GM13976 (cell line): ENCODE data around the gene PLEKHA7.

ENCODE experiments used
- DNase-seq: peaks from one replicate; pipeline ENCODE4 v3.0.0; 2012; ENCODE audit warnings: low spot score
- CTCF ChIP-seq: IDR thresholded peaks from 2 replicates; pipeline ENCODE4 v1.5.1; 2012; ENCODE audit warnings: borderline replicate concordance, mild to moderate bottlenecking; ENCODE audit not compliant: insufficient read depth; ENCODE audit errors: extremely low read depth, missing control alignments, control extremely low read depth
- in situ Hi-C: fragments of 300-500 bp; cut with MboI; formaldehyde crosslinking; loops from one replicate; pipeline ENCODE4 v1.12.0; 2022; ENCODE audit warnings: low sequenced_read_pairs, mixed read lengths, inconsistent platforms; ENCODE audit not compliant: unreplicated experiment

Gene PLEKHA7

DNA sequence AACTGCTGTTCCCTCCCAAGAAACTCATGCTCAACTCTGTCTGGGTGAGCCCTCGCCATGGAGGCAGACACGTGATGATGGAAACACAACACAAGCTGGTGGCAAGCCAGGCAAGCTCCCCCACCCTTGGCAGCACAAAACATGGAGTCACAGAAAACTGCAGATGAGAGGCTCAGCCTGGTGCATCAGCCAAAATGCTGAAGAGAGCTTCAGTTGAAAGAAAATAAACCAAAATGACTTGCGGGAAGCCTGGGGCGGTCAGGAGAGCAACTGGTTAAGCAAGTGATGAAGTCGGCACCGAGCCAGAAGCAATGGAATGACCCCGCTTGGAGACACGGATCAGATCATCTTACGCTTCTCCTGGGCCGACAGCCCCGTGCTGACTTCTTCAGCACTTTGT is 207.4 kb downstream of the PLEKHA7 start:
- no peak for TF ChIP-seq CTCF
- DNase-seq: no peak
- in situ Hi-C loops: no loop called here

GRCh38 chr11:16805938-16806337 is 208.3 kb downstream of the PLEKHA7 start:
- TF ChIP-seq CTCF: no peak
- in situ Hi-C loops: no loop called here
- DNase-seq: no peak

DNA sequence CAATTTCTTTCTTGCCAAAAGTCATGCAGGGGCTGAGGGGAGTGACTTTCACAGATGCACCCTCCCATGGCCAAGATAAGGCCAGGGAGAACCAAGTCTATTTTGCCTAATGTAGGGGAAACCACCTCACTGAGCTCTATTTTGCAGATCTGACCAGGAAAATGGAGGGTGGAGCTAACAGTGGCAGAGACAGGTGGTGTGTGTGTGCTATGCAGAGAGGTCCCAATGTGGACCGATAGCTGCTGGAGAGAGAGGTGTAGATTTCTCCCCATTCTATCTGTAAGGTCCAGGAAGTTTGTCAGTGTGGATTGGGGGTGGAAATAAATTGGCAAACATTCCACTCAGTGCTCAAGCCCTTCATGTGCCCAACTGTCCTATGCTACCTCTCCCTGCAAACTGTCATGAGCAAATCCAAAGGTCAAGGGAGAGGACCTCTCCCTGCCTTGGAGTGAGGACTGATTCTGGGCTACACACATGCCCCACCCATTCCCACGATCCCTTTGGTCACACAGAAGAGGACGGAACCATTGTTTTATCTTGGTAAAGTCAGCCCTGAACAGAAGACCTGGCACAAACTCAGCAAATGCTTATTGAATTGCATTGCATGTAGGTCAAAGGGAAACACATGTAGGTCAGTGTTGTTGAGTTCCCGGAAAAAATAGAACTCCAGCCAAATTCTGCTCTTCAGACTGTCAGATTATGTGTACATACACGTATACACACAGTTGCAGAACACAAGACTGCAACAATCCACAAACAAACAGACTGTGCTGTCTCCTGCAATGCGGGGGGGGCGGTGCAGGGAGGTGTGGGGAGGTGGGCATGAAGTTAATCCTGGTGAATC is 209.9 kb downstream of the PLEKHA7 start:
- TF ChIP-seq CTCF: no peak
- no peak for DNase-seq
- in situ Hi-C loops: no loop called here

- TF ChIP-seq CTCF: no peak
- in situ Hi-C loops: no loop called here
- no peak for DNase-seq
Measured at GRCh38 chr11:16801288-16801980, 212.8 kb downstream of the PLEKHA7 start.

DNA sequence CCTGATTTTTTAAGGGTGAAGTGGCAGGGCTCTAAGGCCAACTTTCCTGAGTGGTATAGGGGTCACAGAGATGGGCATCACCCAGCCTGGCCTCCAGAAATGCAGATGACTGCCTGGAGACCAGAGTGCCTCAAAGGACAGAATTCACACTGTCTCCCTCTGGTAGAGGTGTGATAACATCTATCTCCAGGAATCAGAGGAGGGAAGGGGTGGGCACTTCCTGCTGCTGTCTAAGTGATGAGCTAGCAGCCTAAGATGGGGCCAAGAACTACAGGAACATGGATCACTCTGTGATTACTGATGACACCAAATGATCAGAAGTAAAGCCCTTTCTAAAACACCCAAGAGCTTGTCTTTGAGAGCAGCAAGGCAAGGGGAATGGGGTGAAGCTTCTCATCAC is 213.8 kb downstream of the PLEKHA7 start:
- DNase-seq: no peak
- in situ Hi-C loops: no loop called here
- no peak for TF ChIP-seq CTCF

- in situ Hi-C loops: no loop called here
- no peak for DNase-seq
- TF ChIP-seq CTCF: no peak
Measured at GRCh38 chr11:16799890-16800289, 214.3 kb downstream of the PLEKHA7 start.

- TF ChIP-seq CTCF: no peak
- in situ Hi-C loops: no loop called here
- DNase-seq: no peak
Measured at GRCh38 chr11:16799221-16799620, 215.0 kb downstream of the PLEKHA7 start.
